Endothelial cell of hepatic sinusoid (primary cell): Measurements from ENCODE around the gene NTN5.

Source experiments
- in situ Hi-C: cut with HindIII; loops from 2 replicates; pipeline ENCODE4 v1.10.0; 2017; ENCODE audit warnings: low sequenced_read_pairs

NTN5 gene

DNA sequence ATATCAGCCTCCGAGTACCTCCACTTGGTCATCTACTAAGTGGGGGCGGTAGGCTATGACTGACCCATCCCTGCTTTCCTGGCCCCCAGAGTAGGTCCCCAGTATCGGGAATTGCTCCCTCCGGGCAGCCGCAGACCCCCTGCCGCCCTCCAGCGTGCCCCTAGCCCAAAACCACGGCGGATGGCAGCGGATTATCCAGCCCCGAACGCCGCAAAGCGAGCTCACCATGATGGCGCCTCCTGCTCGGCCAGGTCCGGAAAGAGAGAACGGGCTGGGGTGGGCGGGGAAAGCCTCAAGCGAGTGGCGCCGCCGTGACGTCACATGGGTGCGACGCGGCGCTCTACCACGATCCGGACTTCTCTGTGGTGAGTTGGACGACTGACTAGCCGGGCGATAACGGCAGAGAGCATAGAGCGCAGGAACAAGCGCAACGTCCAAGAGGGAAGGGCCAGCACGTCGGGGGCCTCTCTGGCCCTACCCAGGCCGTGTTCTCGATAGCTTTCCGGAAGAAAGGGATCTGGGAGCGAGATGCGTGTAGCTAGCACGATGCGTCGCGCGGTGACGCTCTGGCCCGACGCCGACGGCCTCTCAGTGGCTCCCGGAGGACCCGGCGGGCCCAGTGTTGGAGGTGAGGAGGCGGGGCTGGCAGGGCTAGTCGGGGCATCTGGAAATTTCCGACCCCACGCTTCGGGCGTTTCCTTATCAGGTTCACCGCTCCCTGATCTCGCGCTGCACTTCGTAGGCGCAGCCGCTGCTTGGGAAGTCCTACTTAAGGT is 53.7 kb downstream of the NTN5 start, which contains the start of the genes RPL18 and SPHK2:
TSS of gene RPL18 (minus strand) at position 263 of the 776 bp plus-strand sequence. CDS start at position 228, 35 bp downstream.
TSS of gene SPHK2 (plus strand) at position 591 of the 776 bp plus-strand sequence. CDS start 1,009 bp downstream, outside the sequence.
- in situ Hi-C loops, result no loop called here

DNA sequence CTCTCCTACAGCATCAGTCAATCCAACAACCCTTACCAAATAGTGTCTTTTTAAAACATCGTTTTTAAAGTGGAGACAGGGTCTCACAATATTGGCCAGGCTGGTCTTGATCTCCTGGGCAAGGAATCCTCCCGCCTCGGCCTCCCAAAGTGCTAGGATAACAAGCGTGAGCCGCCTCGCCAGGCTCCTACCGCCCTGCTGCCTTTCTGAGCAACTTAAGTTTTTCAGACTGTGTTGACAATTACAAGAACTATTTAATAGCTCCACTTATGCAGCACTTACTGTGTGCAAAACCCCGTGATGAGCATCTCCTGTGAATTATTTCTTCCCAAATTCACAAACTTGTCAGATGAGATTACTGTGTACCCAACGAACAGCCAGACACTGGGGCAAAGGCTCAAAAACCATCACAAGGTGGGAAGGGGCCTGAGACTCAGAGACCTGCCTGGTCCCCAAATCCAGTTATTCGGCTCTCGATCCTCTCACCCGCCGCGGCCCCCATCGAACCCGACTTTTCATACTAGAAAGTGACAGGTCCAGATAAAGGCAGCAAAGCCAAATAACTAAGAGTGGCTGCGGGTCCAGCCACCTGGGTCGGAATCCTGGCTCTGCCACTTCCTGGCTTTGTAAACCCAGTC is 54.4 kb downstream of the NTN5 start:
- in situ Hi-C loops, result no loop called here

DNA sequence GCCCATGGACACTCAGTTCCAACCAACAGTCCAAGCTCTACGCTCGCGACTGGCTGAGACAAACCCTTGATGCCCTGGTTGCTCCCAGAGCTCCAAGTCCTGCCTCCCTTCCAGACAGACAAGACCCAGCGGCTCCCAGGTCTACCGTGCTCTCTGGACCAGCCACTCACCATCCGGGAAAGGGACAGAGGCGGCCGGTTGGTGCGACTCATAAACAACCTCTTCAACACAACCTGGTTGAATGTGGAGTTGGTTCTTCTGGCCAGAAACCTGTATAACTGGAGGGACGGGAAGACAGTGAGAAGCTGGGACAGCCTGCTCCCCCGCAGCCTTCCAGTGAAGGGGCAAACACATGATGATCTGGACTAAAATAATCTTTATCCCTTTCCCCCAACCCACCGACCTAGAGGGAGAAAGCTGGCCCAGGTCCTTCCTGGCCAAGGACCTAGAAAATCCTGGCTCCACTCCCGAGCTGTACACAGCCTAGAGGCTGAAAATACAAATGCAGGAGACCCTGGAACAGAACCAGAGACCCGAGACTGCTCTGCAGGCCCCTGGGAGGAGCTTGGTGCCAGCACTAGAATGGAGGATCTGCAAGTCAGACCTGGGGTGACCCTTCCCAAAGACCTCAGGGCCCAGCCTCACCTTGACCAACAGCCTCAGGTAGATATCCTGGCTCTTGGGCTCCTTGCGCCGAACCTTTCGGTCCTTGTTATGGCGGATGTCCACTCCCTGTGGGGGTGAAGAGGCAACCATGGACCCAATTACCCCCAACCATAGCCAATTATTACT is 55.5 kb downstream of the NTN5 start:
- in situ Hi-C loops, result no loop called here

DNA sequence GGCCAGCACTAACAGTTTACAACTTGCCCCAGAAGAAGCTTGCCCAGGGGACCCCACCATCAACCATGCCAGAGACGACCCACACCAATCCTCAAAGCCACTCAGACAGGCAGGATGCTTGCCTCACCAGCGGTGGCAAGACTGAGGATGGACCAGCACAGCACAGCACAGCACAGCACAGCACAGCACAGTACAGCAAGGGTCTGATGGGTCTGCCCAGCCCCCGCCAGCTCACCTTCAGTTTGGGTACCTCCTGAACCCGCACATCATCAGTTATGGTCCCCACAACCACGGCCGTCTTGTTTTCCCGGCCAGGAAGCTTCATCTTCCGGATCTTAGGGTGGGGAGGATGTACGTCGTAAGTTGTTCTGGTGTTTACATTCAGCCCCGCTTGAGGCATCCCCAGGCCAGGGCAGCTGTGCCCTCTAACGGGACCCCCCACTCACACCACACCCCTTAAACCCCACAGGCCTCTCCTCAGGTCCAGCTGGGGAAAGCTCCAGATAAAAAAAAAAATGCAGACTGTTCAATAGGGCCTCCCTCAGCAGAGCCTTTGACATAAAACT is 56.2 kb downstream of the NTN5 start:
- in situ Hi-C loops, result no loop called here

DNA sequence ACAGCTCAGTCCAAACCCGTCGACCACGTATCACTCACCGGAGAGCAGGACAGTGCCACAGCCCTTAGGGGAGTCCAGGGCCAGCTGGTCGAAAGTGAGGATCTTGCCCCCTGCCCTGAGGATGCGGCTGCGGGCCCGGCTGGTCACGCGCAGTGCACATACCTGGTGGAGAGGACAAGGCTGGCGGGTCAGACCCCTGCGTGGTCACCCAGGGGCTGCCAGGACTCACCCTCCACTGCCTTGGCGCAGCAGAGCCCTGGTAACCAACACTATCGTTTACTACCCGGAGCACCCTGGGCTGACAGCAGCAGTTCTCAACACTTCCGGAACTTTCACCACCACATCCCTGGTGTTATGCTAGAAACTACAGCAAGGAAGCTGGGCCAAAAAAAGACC is 56.8 kb downstream of the NTN5 start:
- in situ Hi-C loops, result no loop called here

DNA sequence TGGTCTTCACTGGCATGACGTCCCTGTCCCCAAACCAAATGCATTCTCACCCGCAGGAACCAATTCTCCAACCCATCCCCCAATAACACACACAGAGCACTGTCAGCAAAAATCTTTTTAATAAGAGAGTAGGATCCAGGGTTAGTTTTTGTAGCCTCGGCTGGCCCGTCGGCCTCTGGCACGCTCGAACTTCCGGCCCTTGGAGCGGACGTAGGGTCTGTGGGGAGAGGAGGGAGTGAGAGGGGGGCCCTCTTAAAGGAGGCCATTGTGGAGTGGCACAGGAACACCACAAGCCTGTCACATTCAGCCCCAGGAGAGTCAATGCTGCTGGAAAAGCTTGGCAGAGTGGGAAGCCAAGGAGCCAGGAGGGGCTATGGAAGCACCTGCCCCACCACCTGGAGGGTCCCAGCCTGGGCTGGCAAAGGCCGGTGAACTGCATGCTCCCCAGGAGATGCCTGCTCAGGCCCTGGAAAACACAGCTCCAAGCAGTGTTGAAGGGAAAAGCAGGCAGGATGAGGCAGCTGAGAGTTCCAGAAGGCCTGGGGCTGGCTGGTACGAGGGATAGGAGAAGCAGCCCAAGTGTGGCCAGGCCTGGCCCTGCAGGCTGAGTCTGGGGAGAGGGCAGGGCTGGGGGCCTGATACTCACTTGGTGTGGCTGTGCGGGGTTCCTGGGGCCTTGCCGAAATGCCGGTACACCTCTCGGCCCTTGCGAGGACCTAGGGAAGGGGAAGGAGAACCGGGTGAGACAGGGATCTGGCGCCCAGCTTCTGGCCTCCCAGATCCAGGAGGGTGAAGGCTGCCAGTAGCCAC is 57.4 kb downstream of the NTN5 start:
- in situ Hi-C loops, result no loop called here

DNA sequence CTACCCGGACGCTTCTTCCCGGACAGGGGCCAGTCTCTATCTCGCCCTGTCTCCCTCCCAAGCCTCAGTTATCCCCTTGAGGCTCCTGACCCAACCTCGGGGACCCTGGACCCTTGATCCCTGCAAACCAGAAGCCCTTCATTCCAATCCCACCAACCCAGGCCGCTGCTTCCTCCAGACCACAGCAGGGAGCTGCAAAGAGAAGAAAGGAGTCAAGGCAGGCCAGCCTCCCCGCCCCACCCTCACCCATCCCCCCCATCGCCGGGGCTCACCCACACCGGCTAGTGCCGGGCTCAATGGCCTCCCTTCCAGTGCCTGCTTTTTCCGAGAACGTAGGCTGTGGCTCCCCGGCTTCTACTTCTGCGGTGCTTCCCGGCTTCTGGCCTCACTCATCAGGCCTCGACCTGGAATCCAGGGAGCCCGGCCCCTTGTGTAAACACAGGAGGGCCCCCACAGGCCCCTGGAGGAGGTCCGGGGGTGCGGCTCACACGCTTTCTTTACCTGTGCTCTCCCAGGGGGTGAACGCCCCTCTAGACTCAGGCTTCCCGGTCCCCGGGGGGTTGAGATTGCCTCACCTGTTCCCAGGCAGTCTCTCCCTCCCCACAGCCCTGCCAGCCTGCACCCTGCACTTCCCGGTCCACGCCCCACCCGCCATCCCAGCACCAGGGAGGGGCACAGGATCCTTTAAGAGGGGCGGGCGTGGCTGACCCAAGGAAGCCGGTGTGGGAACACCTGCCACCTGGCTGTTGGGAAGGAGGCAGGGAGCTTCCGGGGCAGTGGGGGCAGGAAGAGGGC is 58.2 kb downstream of the NTN5 start, which contains the start of gene FAM83E:
TSS of gene FAM83E (minus strand) at position 641 of the 795 bp plus-strand sequence. CDS start 1,704 bp downstream, outside the sequence.
- in situ Hi-C loops, result no loop called here

DNA sequence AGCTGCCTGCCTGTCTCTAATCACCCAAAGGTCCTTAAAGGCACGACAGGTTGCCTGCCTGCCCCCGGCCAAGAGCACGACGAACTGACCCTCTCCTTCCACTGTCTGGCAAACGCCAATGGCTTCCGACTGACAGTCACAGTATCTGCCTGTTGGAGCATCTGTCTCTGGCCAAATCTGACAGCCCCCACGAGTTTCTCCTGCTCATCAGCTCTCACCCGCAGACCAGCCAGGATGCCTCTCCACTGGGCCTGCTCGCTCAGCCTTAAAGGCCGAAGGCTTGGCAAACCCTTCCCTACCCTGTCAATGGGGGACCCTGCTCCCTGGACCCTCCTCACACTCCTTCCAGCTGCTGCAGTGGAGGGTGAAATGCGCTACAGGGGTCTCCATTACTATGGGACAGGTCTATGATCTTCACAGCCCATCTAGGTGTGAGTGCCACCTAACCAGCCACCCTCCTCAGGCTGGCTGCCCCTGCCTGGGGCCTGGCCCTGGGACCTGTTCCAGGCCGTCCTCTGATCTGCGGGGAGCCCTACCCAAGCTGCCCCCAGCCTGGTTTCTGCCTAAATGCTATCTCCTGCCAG is 58.9 kb downstream of the NTN5 start:
- in situ Hi-C loops, result no loop called here

DNA sequence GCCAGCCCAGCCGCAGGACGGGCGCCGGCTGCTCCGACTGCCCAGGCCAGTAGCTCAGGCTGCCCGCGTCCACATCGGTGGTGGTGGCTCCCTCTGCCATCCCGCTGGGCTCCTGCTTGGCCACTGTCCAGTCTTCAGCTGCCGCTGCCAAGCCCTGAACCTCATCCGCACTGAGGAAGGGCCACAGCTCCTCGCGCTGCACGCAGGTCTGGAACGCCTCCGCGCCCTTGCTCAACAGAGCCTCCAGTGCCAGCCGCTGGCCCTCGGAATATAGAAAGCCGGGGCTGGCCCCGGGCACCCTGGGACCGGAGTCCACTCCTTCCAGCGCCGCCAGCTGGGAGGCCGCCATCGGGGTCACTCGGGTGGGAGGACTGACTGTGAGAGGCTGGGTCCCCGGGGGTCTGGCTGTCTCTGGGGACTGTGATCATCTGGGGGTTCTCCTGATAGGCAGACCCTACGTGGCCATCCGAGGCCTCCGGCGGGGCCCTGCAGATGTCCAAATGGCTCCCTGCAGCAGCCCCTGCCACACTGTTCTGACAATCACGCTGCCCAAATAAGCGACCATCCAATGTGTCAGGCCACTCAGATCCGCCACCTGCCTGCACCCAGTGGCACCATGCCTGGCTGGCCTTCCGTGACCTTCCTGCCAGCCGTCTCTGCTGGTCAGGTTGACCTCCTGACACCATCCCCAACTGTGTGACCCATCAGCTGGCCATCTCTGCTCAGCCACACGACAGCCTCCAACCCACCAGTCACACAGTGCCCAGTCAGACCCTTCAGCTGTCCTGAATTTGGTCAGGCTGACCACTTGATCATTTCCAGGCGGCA is 59.6 kb downstream of the NTN5 start:
- in situ Hi-C loops, result no loop called here

DNA sequence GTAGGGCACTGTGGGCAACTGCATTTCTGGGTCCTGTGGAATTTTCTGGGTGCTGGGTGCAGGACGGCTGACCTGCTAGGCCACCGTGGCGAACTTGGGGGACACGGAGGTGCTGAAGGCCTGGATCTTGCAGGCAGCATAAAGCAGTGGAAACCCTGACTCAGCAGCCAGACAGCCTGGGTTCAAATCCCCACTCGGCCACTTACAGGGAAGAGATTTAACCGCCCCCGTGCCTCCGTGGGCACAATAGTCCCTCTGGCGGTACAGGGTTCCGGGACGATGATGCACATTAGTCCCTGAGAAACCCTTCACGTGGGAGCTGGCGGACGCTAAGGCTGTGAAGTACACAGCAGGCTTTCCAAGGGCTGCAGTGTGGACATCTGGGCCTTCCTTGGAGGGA is 60.9 kb downstream of the NTN5 start:
- in situ Hi-C loops, result no loop called here
